CD14-positive monocyte (primary cell): ENCODE data around the gene RTRAF. TPM values are rescaled to one million over a fixed set of nuclear protein-coding genes. Genes with fewer than 3 reads are reported as not detected.

ENCODE experiments used
- DNase-seq, 3 donors: peaks; one replicate each; pipeline ENCODE4 v3.0.0-alpha.2; 2011 to 2022
- H2AFZ ChIP-seq: 2 replicates; pipeline ENCODE4 v1.6.0; 2012; ENCODE audit warnings: mild to moderate bottlenecking, low read depth, low read length, inconsistent platforms; ENCODE audit not compliant: insufficient read depth, poor library complexity, severe bottlenecking
- H3K27ac ChIP-seq, 2 donors: 1 replicate in 1 of 2; 2 replicates in 1 of 2; pipeline ENCODE4 v1.5.1; 2012 to 2013; ENCODE audit warnings: low read length in 2 of 2, control low read depth in 1 of 2, inconsistent platforms in 1 of 2, low read depth in 1 of 2, mild to moderate bottlenecking in 1 of 2
- H3K27me3 ChIP-seq, 2 donors: one replicate each; pipeline versions ENCODE4 v1.6.0 to v1.6.1; 2011 to 2013; ENCODE audit warnings: low read length in 2 of 2; ENCODE audit not compliant: control insufficient read depth in 2 of 2, insufficient read depth in 2 of 2
- H3K36me3 ChIP-seq, 2 donors: replicated peaks in 1 of 2; 1 replicate in 1 of 2; 2 replicates in 1 of 2; pipeline versions ENCODE4 v1.5.1 to v1.6.1; 2012 to 2013; ENCODE audit warnings: low read length in 2 of 2, control low read depth in 1 of 2, inconsistent platforms in 1 of 2, mild to moderate bottlenecking in 1 of 2; ENCODE audit not compliant: insufficient read depth in 2 of 2, control insufficient read depth in 1 of 2
- H3K4me1 ChIP-seq, 2 donors: 1 replicate in 1 of 2; 2 replicates in 1 of 2; pipeline versions ENCODE4 v1.5.1 to v1.6.1; 2012 to 2013; ENCODE audit warnings: low read length in 2 of 2, control low read depth in 1 of 2, inconsistent platforms in 1 of 2, mild to moderate bottlenecking in 1 of 2, moderate library complexity in 1 of 2; ENCODE audit not compliant: insufficient read depth in 2 of 2, control insufficient read depth in 1 of 2
- H3K4me2 ChIP-seq: replicated peaks from 2 replicates; pipeline ENCODE3; 2012; ENCODE audit warnings: low read length, moderate library complexity, mild to moderate bottlenecking; ENCODE audit not compliant: poor library complexity, severe bottlenecking; ENCODE audit errors: extremely low read depth
- H3K4me3 ChIP-seq, 3 experiments: fragments of 200-600 bp in 1 of 3; sonication (generic) in 1 of 3; replicated peaks in 1 of 3; 1 replicate in 2 of 3; 2 replicates in 1 of 3; pipeline ENCODE4 v1.5.1; 2011 to 2013; ENCODE audit warnings: low read length in 3 of 3, mild to moderate bottlenecking in 3 of 3, control low read depth in 2 of 3, low read depth in 2 of 3, inconsistent platforms in 1 of 3, moderate library complexity in 1 of 3
- H3K79me2 ChIP-seq: 2 replicates; pipeline ENCODE4 v1.6.0; 2012; ENCODE audit warnings: mild to moderate bottlenecking, control low read depth, inconsistent platforms, low read length, moderate library complexity; ENCODE audit not compliant: insufficient read depth
- H3K9ac ChIP-seq: 2 replicates; pipeline ENCODE4 v1.6.0; 2017; ENCODE audit warnings: low read length, mild to moderate bottlenecking; ENCODE audit not compliant: insufficient read depth, poor library complexity, severe bottlenecking
- H3K9me3 ChIP-seq, 2 donors: replicated peaks in 1 of 2; 1 replicate in 1 of 2; 2 replicates in 1 of 2; pipeline versions ENCODE4 v1.5.1 to v1.6.1; 2012 to 2013; ENCODE audit warnings: low read length in 2 of 2, control low read depth in 1 of 2; ENCODE audit not compliant: control insufficient read depth in 1 of 2, insufficient read depth in 1 of 2
- H4K20me1 ChIP-seq: 2 replicates; pipeline ENCODE4 v1.6.0; 2012; ENCODE audit warnings: mild to moderate bottlenecking, low read length, control low read depth, moderate library complexity; ENCODE audit not compliant: insufficient read depth
- H3K27ac Mint-ChIP-seq, 7 donors: one replicate each; pipeline ENCODE4 v1.8.0; 2020; ENCODE audit warnings: mild to moderate bottlenecking in 7 of 7, mixed read lengths in 7 of 7, moderate library complexity in 6 of 7, inconsistent platforms in 2 of 7
- H3K27me3 Mint-ChIP-seq, 3 donors: one replicate each; pipeline ENCODE4 v1.8.0; 2021 to 2022; ENCODE audit warnings: low read depth in 3 of 3, mild to moderate bottlenecking in 3 of 3, mixed read lengths in 3 of 3, moderate library complexity in 3 of 3, inconsistent platforms in 1 of 3
- H3K36me3 Mint-ChIP-seq, 2 donors: one replicate each; pipeline ENCODE4 v1.8.0; 2020; ENCODE audit warnings: mixed read lengths in 2 of 2, inconsistent platforms in 1 of 2, mild to moderate bottlenecking in 1 of 2
- H3K4me1 Mint-ChIP-seq: one replicate; pipeline ENCODE4 v1.8.0; 2020; ENCODE audit warnings: mild to moderate bottlenecking, mixed read lengths
- H3K4me3 Mint-ChIP-seq, 2 donors: one replicate each; pipeline ENCODE4 v1.8.0; 2020; ENCODE audit warnings: mild to moderate bottlenecking in 2 of 2, mixed read lengths in 2 of 2, moderate library complexity in 1 of 2
- H3K9me3 Mint-ChIP-seq, 7 donors: one replicate each; pipeline ENCODE4 v1.8.0; 2020 to 2022; ENCODE audit warnings: mixed read lengths in 7 of 7, mild to moderate bottlenecking in 6 of 7, moderate library complexity in 6 of 7, inconsistent platforms in 2 of 7
- CTCF ChIP-seq: fragments of 200-600 bp; IDR thresholded peaks from one replicate; pipeline ENCODE4 v1.8.0; 2022; ENCODE audit warnings: antibody characterized with exemption, mild to moderate bottlenecking
- WGBS: methylation state at CpG from one replicate; pipeline ENCODE4 v1.1.5; 2013; ENCODE audit warnings: missing lambda C conversion rate; ENCODE audit not compliant: insufficient coverage; 5-methylcytosine and 5-hydroxymethylcytosine counted together
- intact Hi-C, 2 donors: fragments of 100-400 bp; cut with micrococcal nuclease; formaldehyde crosslinking; loops; one replicate each; pipeline versions ENCODE4 v1.15.0 to v1.15.1; 2023
- polyA plus RNA-seq, 3 donors: library from polyadenylated mRNA; depleted of rRNA in 1 of 3; unstranded in 2 of 3; stranded (reverse) in 1 of 3; fragments of 300-500 nt in 2 of 3; fragments of >200 nt in 1 of 3; fragmentation: Illumina TruSeq in 2 of 3; gene quantifications; 1 replicate in 2 of 3; 2 replicates in 1 of 3; pipeline ENCODE4 v1.2.3, GENCODE V29; 2012 to 2021

The RTRAF gene
- polyA plus RNA-seq, 3 donors, result 51.6 to 152 (median 149) TPM

DNA sequence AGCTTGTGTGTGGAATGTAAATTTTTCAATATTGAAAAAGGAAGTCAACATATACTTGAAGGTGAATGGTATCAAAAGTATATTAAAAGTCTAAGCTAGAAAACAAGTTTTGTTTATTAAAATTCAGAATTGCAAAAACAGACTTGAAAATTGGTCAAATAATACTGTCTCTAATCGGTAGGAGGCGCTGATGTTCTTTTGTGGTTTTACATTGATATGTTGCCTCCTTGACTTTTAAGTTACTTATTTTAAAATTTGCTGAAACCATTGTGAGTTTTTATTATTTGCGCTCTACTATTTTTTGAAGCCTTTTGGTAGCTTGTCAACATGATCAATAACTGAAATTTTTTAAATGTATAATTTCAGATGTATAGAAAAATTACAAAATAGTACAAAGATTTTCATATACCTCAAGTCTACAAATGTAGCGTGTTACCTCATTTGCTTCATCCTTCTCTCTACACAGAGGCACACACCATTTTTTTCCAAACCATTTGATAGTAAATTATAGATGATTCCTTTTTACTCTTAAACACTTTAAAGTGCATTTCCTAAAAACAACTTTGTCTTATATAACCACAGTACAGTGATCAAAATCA, 6.9 kb downstream of the RTRAF start:
- intact Hi-C loops, result no loop called here
- H3K27ac ChIP-seq, result no peak overlapping the region
- Mint-ChIP-seq H3K9me3 (no peaks in the 10 kb centered on the region), H3K27me3 (no peaks in the 10 kb centered on the region), H3K36me3 (peaks cover 76 to 79% of the 10 kb centered on the region in 2 donors), H3K27ac (no peak overlapping the region), H3K4me3 (no peak overlapping the region), H3K4me1 (peaks cover 5% of the 10 kb centered on the region)
- peaks cover 75 to 97% of the 10 kb centered on the region in 2 donors for H3K36me3 ChIP-seq
- WGBS, result no CpG with 5 or more reads among the region's 4 CpGs
- no peak overlapping the region for H3K4me2 ChIP-seq
- H3K9me3 ChIP-seq, result no peaks in the 10 kb centered on the region
- no peak overlapping the region for H2AFZ ChIP-seq
- no peaks in the 10 kb centered on the region for H3K27me3 ChIP-seq
- DNase-seq, result peak in 1 of 3 donors; percentile 27
- peaks cover 10% of the 10 kb centered on the region for H4K20me1 ChIP-seq
- peak; percentile 76 for TF ChIP-seq CTCF
- H3K4me1 ChIP-seq, result no peaks in the 10 kb centered on the region
- H3K9ac ChIP-seq, result no peak overlapping the region
- no peak overlapping the region for H3K4me3 ChIP-seq
- H3K79me2 ChIP-seq, result peaks cover 25% of the 10 kb centered on the region

- TF ChIP-seq CTCF, result no peak
- Mint-ChIP-seq H3K4me3 (no peak overlapping the region), H3K4me1 (peaks cover 3% of the 10 kb centered on the region), H3K27ac (no peak overlapping the region), H3K27me3 (no peaks in the 10 kb centered on the region), H3K36me3 (peaks cover 81 to 82% of the 10 kb centered on the region in 2 donors), H3K9me3 (no peaks in the 10 kb centered on the region)
- no peak overlapping the region for H3K9ac ChIP-seq
- peaks cover 10% of the 10 kb centered on the region for H4K20me1 ChIP-seq
- no peak for DNase-seq
- intact Hi-C loops, result no loop called here
- no peaks in the 10 kb centered on the region for H3K27me3 ChIP-seq
- no peak overlapping the region for H3K4me2 ChIP-seq
- no peak overlapping the region for H3K27ac ChIP-seq
- no peak overlapping the region for H2AFZ ChIP-seq
- H3K4me1 ChIP-seq, result no peaks in the 10 kb centered on the region
- no peak overlapping the region for H3K4me3 ChIP-seq
- H3K36me3 ChIP-seq, result peaks cover 83 to 99% of the 10 kb centered on the region in 2 donors
- H3K79me2 ChIP-seq, result peaks cover 10% of the 10 kb centered on the region
- no peaks in the 10 kb centered on the region for H3K9me3 ChIP-seq
These were observed 9.0 kb downstream of the RTRAF start for GRCh38 chr14:51998348-51998747.
